Measurements from ENCODE around the gene FGA. TPM values are rescaled to one million over a fixed set of nuclear protein-coding genes. Genes with fewer than 3 reads are reported as not detected.

The FGA gene
- total RNA-seq, 2 donors from 2014 or later: not detected

GRCh38 chr4:154549894-154550790 lies 40.4 kb downstream of the FGA start, which contains the start of gene PLRG1:
PLRG1 (minus strand) TSS chr4:154550400; CDS start chr4:154550308, 92 bp downstream.
- Mint-ChIP-seq H3K27me3 (no peaks in the 10 kb centered on the region), H3K36me3 (ENCODE audit: low read depth) (peaks cover 40% of the 10 kb centered on the region), H3K9me3 (no peaks in the 10 kb centered on the region), H3K27ac (peak within 1 kb of the TSS; percentile 96), H3K4me3 (peak within 1 kb of the TSS; percentile 90), H3K4me1 (peaks cover 14% of the 10 kb centered on the region)
- ATAC-seq (replicated peaks): peak; percentile 99

DNA sequence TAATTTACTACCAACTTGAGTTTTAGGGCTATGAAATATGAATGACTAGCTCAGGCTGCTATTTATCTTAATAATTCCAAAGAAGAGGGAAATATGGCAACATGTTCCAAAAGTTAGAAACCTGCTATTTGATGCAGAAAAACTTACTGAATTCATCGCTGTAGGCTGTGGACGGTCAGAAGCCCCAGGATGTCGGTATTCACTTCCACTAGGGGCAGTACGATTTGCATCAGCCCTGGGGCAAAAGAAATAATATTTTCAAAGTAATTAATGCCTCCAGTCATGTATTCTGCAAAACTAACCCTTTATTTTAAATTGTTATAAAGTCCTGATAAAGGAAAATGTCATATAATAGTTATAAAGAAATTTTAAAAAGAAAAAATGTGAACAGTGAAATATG lies 44.9 kb downstream of the FGA start:
- peaks cover 84% of the 10 kb centered on the region for H3K36me3 Mint-ChIP-seq (ENCODE audit: low read depth)
- H3K9me3 Mint-ChIP-seq: no peaks in the 10 kb centered on the region

GRCh38 chr4:154542271-154542879 lies 48.2 kb downstream of the FGA start:
- H3K9me3 Mint-ChIP-seq: no peaks in the 10 kb centered on the region
- no peak for ATAC-seq (replicated peaks)
- H3K27ac Mint-ChIP-seq: no peak overlapping the region
- no peaks in the 10 kb centered on the region for H3K27me3 Mint-ChIP-seq
- H3K36me3 Mint-ChIP-seq (ENCODE audit: low read depth): peaks cover 98% of the 10 kb centered on the region
- H3K4me1 Mint-ChIP-seq: no peaks in the 10 kb centered on the region
- H3K4me3 Mint-ChIP-seq: no peak overlapping the region

More for the DNA sequence above, 44.9 kb downstream of the FGA start:
- Mint-ChIP-seq H3K4me1 (peaks cover 10% of the 10 kb centered on the region), H3K27ac (no peak overlapping the region), H3K4me3 (no peak overlapping the region), H3K27me3 (no peaks in the 10 kb centered on the region)
- no peak for ATAC-seq (replicated peaks)

Other genes with a start within 250 kb of the FGA start
- gene DCHS2, start 98.9 kb downstream of the FGA start, total RNA-seq: not detected
- 100 to 1,000 TPM in 1 of 2 donors, 10 to 100 TPM in 1; 85.5 to 125 TPM for gene PLRG1, start 40.3 kb downstream of the FGA start, total RNA-seq
- not detected for gene FGB, start 27.7 kb downstream of the FGA start, total RNA-seq
- not detected for gene FGG, start 21.9 kb upstream of the FGA start, total RNA-seq
- gene LRAT, start 153.3 kb upstream of the FGA start, total RNA-seq: not detected
- gene RBM46, start 190.5 kb upstream of the FGA start, total RNA-seq: not detected

Data from activated T-helper 17 cell treated with anti-CD3 and anti-CD28 coated beads, Interleukin-2, amount 50 U/mL, for 72 hours (primary cell).